ENCODE data around the gene RNU1-2. TPM values are rescaled to one million over a fixed set of nuclear protein-coding genes. Genes with fewer than 3 reads are reported as not detected.
A peak's percentile ranks its signal among the peaks of the same experiment; 100 is the strongest.
"Not testable (repeated sequence)": the region's sequence is repeated elsewhere in the genome, so short reads cannot be mapped to it uniquely, and the experiment has no call there.

Gene RNU1-2
- total and polyA plus RNA-seq, 9 donors: under 0.01 to 7,521 (median 3,807) TPM; not detected in 2

DNA sequence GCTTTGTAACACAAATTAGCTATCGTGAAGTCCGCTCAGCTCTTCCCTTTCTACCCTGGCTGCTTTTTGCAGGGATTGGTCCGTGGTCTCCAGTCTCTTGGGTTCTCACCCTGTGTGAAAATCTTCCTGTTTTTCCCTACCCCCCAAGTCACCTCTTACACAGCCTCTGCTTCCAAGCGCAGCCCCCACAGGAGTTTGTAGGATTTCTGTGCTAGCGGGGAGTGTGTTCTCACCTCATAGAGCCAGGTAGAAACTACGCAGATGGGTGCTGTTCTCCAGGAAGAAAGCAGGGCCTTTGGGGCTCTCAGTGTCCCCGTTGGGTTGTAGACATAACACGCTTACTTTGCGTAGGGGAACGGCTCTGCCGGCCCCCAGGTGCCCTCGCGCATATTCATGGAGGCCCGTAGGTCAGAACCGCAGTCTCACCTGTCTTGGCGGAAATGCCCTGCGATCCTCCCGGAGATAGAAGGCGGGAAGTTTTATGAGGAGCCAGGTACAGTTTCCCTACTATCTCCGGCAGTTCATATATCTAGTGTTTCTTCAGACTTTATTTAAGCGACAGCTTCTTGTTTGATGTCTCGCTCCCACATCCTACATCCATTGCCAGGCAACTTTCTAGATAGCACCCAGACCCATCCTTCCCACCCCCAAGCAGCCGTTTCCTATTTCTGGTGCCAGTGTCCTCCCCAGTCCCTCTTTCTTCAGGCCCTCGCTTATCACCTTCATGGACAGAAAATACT, 706 bp downstream of the RNU1-2 start:
- Histone ChIP-seq H3K4me3 (peak overlapping the region; percentile 18), H3K27ac (peak overlapping the region; percentile 70 to 77)
- H3K36me3 ChIP-seq; H3K9me3 ChIP-seq; intact Hi-C loops (cut with DNase I); H3K4me1 ChIP-seq (ENCODE audit: insufficient read depth); H3K27me3 ChIP-seq: not testable (repeated sequence)
- DNase-seq: peak in 2 of 5 donors; percentile 60 to 63
- 19 to 25% (median 20%) methylated on average over 20 to 24 of the region's 24 CpGs for whole genome bisulfite sequencing, 3 donors

DNA sequence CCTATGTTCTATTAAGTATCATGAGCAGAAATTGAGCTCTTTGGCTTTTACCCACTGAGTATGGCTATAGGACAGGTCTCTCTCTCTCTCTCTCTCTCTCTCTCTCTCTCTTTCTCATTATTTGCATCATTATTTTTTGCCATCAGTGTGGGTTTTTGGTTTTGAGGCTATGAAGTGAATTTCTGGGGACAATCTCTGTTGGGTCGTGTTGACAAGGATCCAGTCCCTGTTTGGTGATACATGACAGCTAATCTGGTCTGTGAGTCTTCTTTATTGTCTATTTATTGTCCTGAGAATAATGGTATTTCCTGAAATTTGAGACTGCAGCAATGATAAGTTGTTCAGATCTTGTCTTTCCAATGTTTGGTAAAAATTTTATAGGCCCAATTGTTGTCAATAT, 1.9 kb downstream of the RNU1-2 start:
- H3K9me3 ChIP-seq; H3K4me1 ChIP-seq (ENCODE audit: insufficient read depth); H3K4me3 ChIP-seq; H3K27me3 ChIP-seq; DNase-seq; H3K36me3 ChIP-seq; intact Hi-C loops (cut with DNase I); H3K27ac ChIP-seq: not testable (repeated sequence)
- WGBS, 3 donors: 61 to 76% (median 61%) methylated on average over 1 of the region's 1 CpG

DNA sequence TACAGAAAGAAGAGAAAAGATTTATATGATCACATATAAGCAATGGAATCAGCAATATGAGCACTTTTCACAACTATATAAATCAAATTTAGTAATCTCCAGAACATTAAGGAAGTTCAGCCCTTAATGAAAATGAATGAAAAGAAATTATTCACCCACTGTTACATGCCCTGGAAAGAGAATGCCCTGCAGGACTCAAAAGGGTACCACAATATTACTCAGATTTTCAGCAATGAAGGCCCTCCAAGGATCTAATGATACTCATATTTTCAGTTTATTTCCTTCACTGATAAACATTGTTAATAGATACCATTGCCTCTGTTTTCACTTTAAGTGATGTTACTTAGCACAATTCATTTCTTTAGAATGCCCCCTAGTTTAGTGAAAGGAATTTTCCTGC, 2.5 kb downstream of the RNU1-2 start:
- intact Hi-C loops (cut with DNase I); H3K9me3 ChIP-seq: not testable (repeated sequence)

DNA sequence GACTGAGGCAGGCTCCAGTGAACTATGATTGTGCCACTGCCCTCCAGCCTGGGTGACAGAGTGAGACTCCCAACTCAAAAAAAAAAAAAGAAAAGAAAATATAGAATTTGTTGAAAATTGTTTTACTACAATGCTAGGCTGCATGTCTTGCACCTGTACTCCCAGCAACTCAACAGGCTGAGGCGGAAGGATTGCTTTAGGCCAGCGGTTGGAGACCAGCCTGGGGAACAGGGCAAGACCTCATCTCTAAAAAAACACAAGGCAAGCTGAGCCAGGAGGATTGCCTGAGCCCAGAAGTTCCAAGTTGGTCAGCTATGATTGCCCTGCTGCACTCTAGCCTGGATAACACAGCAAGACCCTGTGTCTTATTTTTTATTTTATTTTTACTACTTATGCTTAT, 3.2 kb downstream of the RNU1-2 start:
- H3K4me1 ChIP-seq (ENCODE audit: insufficient read depth); DNase-seq; H3K9me3 ChIP-seq; H3K27ac ChIP-seq; H3K4me3 ChIP-seq; H3K36me3 ChIP-seq; intact Hi-C loops (cut with DNase I); H3K27me3 ChIP-seq: not testable (repeated sequence)
- 71 to 87% (median 75%) methylated on average over 2 of the region's 2 CpGs for WGBS, 3 donors

More for the DNA sequence above, 2.5 kb downstream of the RNU1-2 start:
- not testable (repeated sequence) for H3K36me3 ChIP-seq; H3K27ac ChIP-seq; H3K4me1 ChIP-seq (ENCODE audit: insufficient read depth); H3K4me3 ChIP-seq; DNase-seq; H3K27me3 ChIP-seq

DNA sequence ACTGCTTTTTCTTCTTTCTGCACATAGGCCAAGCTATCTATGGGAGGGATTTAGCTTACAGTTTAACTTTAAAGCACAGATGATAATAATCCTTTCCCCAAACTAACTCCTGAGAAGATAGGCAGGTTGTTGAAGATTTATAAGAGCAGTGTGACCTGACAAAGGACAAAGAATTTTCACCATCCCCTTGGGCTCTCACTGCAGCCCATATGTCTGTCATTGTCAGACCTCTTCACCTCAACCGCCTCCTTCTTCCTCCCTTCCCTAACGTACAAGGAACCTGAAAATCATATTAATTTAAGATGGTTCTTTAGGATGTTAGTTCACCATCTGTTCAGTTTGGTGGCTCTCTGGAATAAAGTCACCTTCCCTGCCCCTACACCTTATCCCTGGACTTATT, 5.0 kb downstream of the RNU1-2 start:
- intact Hi-C loops (cut with DNase I): no loop called here
- WGBS, 3 donors: 72 to 85% (median 77%) methylated on average over 2 of the region's 2 CpGs
- peaks cover 5% of the 10 kb centered on the region for H3K4me1 ChIP-seq (ENCODE audit: insufficient read depth)
- no peak for DNase-seq
- no peaks in the 10 kb centered on the region for H3K27me3 ChIP-seq
- H3K9me3 ChIP-seq: no peaks in the 10 kb centered on the region
- no peaks in the 10 kb centered on the region for H3K36me3 ChIP-seq
- TF ChIP-seq, protein P1, sequence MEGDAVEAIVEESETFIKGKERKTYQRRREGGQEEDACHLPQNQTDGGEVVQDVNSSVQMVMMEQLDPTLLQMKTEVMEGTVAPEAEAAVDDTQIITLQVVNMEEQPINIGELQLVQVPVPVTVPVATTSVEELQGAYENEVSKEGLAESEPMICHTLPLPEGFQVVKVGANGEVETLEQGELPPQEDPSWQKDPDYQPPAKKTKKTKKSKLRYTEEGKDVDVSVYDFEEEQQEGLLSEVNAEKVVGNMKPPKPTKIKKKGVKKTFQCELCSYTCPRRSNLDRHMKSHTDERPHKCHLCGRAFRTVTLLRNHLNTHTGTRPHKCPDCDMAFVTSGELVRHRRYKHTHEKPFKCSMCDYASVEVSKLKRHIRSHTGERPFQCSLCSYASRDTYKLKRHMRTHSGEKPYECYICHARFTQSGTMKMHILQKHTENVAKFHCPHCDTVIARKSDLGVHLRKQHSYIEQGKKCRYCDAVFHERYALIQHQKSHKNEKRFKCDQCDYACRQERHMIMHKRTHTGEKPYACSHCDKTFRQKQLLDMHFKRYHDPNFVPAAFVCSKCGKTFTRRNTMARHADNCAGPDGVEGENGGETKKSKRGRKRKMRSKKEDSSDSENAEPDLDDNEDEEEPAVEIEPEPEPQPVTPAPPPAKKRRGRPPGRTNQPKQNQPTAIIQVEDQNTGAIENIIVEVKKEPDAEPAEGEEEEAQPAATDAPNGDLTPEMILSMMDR (IDR thresholded peaks at IDR 0.05): no peak
- no peak for TF ChIP-seq POLR2A (IDR thresholded peaks at IDR 0.05)
- no peak for TF ChIP-seq EP300 (IDR thresholded peaks at IDR 0.05)
- no peak overlapping the region for H3K27ac ChIP-seq
- H3K4me3 ChIP-seq: no peak overlapping the region

DNA sequence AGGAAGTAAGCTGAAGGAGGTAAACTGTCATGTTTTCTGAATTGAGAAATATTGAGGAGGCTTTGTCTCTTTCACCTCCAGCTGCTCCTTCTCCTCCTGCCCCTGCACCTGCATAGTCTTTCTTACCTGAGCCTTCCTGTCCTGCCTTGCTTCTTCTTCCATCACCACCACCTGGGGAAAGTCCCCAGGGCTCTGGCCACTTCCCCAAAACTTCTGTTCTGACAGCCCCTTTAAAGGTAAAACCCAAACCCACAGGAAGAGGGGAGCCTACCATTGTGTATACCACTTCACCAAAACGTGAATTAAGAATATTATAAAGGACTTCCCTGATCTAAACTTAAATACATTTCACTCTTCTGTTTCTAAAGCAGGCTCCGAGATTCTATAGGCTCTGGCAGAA, 5.6 kb downstream of the RNU1-2 start:
- H3K27me3 ChIP-seq; H3K4me3 ChIP-seq; H3K36me3 ChIP-seq; H3K9me3 ChIP-seq; intact Hi-C loops (cut with DNase I); DNase-seq; H3K4me1 ChIP-seq (ENCODE audit: insufficient read depth); H3K27ac ChIP-seq: not testable (repeated sequence)
- 53 to 85% (median 56%) methylated on average over 2 of the region's 2 CpGs for WGBS, 3 donors

DNA sequence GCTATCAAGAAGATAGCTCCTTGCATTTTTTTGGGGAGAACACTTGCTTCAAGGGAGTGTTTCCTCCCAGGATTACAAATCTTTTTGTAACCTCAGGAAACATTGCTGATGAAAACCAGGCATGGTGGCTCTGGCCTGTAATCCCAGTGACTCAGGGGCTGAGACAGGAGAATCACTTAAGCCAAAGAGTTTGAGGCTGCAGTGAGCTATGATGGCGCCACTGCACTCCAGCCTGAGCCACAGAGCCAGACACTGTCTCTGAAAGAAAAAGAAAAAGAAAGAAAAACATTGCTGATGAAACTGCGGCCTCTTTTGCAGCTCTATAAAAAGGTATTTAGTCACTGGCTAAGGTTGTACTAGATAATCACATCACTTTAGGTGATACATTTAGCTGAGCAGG, 7.3 kb downstream of the RNU1-2 start:
- no peaks in the 10 kb centered on the region for H3K36me3 ChIP-seq
- WGBS, 3 donors: 70 to 82% (median 79%) methylated on average over 2 of the region's 2 CpGs
- no peak overlapping the region for H3K4me3 ChIP-seq
- H3K27ac ChIP-seq: peak overlapping the region in 1 of 2 donors; percentile 99
- H3K9me3 ChIP-seq: no peaks in the 10 kb centered on the region
- H3K4me1 ChIP-seq (ENCODE audit: insufficient read depth): no peaks in the 10 kb centered on the region
- H3K27me3 ChIP-seq: no peaks in the 10 kb centered on the region
- TF ChIP-seq EP300 (IDR thresholded peaks at IDR 0.05) (no peak), POLR2A (IDR thresholded peaks at IDR 0.05) (no peak)
- TF ChIP-seq, protein P1 (IDR thresholded peaks at IDR 0.05): no peak
- intact Hi-C loops (cut with DNase I): no loop called here
- DNase-seq: no peak

Measured in ovary (tissue), 9 donors.